Hepatocyte (in vitro differentiated cells): ENCODE data around the gene RUSF1. TPM values are rescaled to one million over a fixed set of nuclear protein-coding genes. Genes with fewer than 3 reads are reported as not detected.
"Not testable (repeated sequence)": the region's sequence is repeated elsewhere in the genome, so short reads cannot be mapped to it uniquely, and the experiment has no call there.

ENCODE experiments used
- DNase-seq: peaks from one replicate; pipeline ENCODE4 v3.0.0-alpha.2; 2016; ENCODE audit warnings: low spot score
- H2AFZ ChIP-seq: fragments of 200-600 bp; sonication (generic); 2 replicates; pipeline ENCODE4 v1.6.0; 2016; ENCODE audit warnings: antibody characterized with exemption, mild to moderate bottlenecking
- H3K27ac ChIP-seq: fragments of 200-600 bp; sonication (generic); 2 replicates; pipeline ENCODE4 v1.5.1; 2016; ENCODE audit warnings: mild to moderate bottlenecking
- H3K27me3 ChIP-seq: fragments of 200-600 bp; sonication (generic); 2 replicates; pipeline ENCODE4 v1.6.1; 2016
- H3K36me3 ChIP-seq: fragments of 200-600 bp; sonication (generic); replicated peaks from 2 replicates; pipeline ENCODE4 v1.5.1; 2016; ENCODE audit warnings: low read depth; ENCODE audit not compliant: insufficient read depth
- H3K4me1 ChIP-seq: fragments of 200-600 bp; sonication (generic); 2 replicates; pipeline ENCODE4 v1.5.1; 2016; ENCODE audit warnings: mild to moderate bottlenecking, moderate library complexity; ENCODE audit not compliant: insufficient read depth
- H3K4me2 ChIP-seq: fragments of 200-600 bp; sonication (generic); 2 replicates; pipeline ENCODE4 v1.6.0; 2016
- H3K4me3 ChIP-seq: fragments of 200-600 bp; sonication (generic); 2 replicates; pipeline ENCODE4 v1.5.1; 2016; ENCODE audit warnings: mild to moderate bottlenecking
- H3K79me2 ChIP-seq: fragments of 200-600 bp; sonication (generic); 2 replicates; pipeline ENCODE4 v1.6.0; 2017; ENCODE audit warnings: mild to moderate bottlenecking
- H3K9me2 ChIP-seq: fragments of 200-600 bp; sonication (generic); replicated peaks from 2 replicates; pipeline ENCODE4 v1.6.0; 2017; ENCODE audit warnings: mild to moderate bottlenecking; ENCODE audit not compliant: insufficient read depth
- H3K9me3 ChIP-seq: fragments of 200-600 bp; sonication (generic); 2 replicates; pipeline ENCODE4 v1.5.1; 2016; ENCODE audit warnings: low read depth, mild to moderate bottlenecking
- H4K20me1 ChIP-seq: fragments of 200-600 bp; sonication (generic); 2 replicates; pipeline ENCODE4 v1.6.0; 2016; ENCODE audit warnings: mild to moderate bottlenecking; ENCODE audit not compliant: insufficient read depth, poor library complexity, severe bottlenecking
- CTCF ChIP-seq: fragments of 200-600 bp; sonication (generic); IDR thresholded peaks from 2 replicates; pipeline ENCODE4 v1.5.1; 2016; ENCODE audit warnings: antibody characterized with exemption, mild to moderate bottlenecking; ENCODE audit not compliant: poor library complexity
- EZH2 ChIP-seq: fragments of 200-600 bp; sonication (generic); IDR thresholded peaks from 2 replicates; pipeline ENCODE4 v1.6.1; 2016; ENCODE audit warnings: antibody characterized with exemption, mild to moderate bottlenecking, borderline replicate concordance
- EZH2phosphoT487 ChIP-seq: fragments of 200-600 bp; sonication (generic); IDR thresholded peaks from one replicate; pipeline ENCODE4 v1.6.1; 2018; ENCODE audit warnings: antibody characterized with exemption, mild to moderate bottlenecking, low read depth, moderate library complexity; ENCODE audit not compliant: unreplicated experiment, severe bottlenecking
- WGBS: methylation state at CpG from one replicate; pipeline ENCODE4 v1.1.6; 2016; ENCODE audit warnings: low lambda C conversion rate; ENCODE audit errors: missing lambda C conversion rate; 5-methylcytosine and 5-hydroxymethylcytosine counted together
- polyA plus RNA-seq: library from polyadenylated mRNA; unstranded; fragments of >200 nt; fragmentation: Nextera tagmentation; extraction: Ambion mirVana; gene quantifications from 2 replicates; pipeline ENCODE4 v1.2.1, GENCODE V29; 2016
- total RNA-seq: library from RNA; depleted of rRNA; stranded (reverse); fragments of >200 nt; gene quantifications from 2 replicates; pipeline ENCODE4 v1.2.3, GENCODE V29; 2014

RUSF1 gene
- total and polyA plus RNA-seq, 2 experiments from 2014 or later, result 56.6 to 77.2 TPM

DNA sequence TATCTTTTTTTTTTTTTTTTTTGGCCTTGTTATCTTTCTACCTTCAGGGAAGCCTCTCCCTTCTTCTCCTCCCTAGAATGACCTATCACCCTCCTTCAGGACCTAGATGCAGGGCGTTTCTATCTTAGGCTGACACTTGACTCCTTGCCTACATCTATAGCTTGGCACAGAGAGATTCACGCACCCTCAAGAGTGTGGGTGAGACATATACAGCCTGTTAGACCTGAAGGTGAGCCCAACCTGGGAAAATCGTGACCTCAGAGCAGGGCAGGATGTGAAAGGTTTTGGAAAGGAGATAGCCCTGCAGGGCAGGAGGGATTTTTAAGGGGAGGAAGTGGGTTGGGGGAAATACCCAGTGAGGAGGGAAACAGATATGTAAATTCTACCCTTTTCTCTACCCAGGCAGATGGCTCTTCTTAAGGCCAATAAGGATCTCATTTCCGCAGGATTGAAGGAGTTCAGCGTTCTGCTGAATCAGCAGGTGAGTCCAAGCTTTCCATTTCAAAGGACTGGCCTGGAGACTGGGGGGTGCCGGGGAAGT is 19.6 kb upstream of the RUSF1 start, which contains the start of gene AHSP:
Gene AHSP, plus strand, starts transcription at position 167 of the 541 bp plus-strand sequence. Its CDS starts 240 bp downstream, at position 407.
- peak within 1 kb of the TSS; percentile 80 for H3K4me2 ChIP-seq
- H3K79me2 ChIP-seq, result no peaks in the 10 kb centered on the region
- TF ChIP-seq CTCF, result no peak
- no peak for TF ChIP-seq EZH2phosphoT487
- TF ChIP-seq EZH2, result no peak
- no peaks in the 10 kb centered on the region for H4K20me1 ChIP-seq
- peak within 1 kb of the TSS; percentile 60 for H2AFZ ChIP-seq
- 55% methylated on average over 6 of the region's 6 CpGs for WGBS
- peaks cover 41% of the 10 kb centered on the region for H3K27me3 ChIP-seq
- no peaks in the 10 kb centered on the region for H3K4me1 ChIP-seq
- H3K9me2 ChIP-seq, result no peaks in the 10 kb centered on the region
- DNase-seq, result no peak
- H3K4me3 ChIP-seq, result no peak within 1 kb of the TSS
- no peaks in the 10 kb centered on the region for H3K36me3 ChIP-seq
- H3K9me3 ChIP-seq, result no peaks in the 10 kb centered on the region
- H3K27ac ChIP-seq, result peak within 1 kb of the TSS; percentile 81

DNA sequence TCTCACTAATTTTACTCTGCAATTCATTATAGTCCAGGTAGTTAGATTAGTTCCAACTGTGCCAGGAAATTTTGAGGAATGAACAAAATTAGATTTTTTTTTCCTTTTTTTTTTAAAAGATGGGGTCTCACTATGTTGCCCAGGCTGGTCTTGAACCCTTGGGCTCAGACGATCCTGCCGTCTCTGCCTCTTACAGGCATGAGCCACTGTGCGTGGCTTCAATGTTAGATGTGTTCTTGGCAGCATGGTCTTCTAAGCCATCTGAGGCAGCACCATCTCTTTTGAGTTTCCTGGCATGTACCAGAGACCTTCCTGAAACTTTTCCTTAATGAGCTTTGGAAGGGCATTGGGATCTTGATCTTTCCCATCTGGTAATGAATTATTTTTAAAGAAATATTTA is 16.9 kb upstream of the RUSF1 start:
- no peaks in the 10 kb centered on the region for H3K9me3 ChIP-seq
- no peak overlapping the region for H2AFZ ChIP-seq
- no peak overlapping the region for H3K27ac ChIP-seq
- H3K4me2 ChIP-seq, result no peak overlapping the region
- no peak overlapping the region for H3K4me3 ChIP-seq
- no peaks in the 10 kb centered on the region for H3K36me3 ChIP-seq
- TF ChIP-seq CTCF, result no peak
- TF ChIP-seq EZH2, result no peak
- TF ChIP-seq EZH2phosphoT487, result no peak
- H3K27me3 ChIP-seq, result peaks cover 28% of the 10 kb centered on the region
- H3K79me2 ChIP-seq, result no peaks in the 10 kb centered on the region
- WGBS, result 93% methylated on average over 3 of the region's 3 CpGs
- no peak for DNase-seq
- H3K4me1 ChIP-seq, result no peaks in the 10 kb centered on the region
- H3K9me2 ChIP-seq, result no peaks in the 10 kb centered on the region
- H4K20me1 ChIP-seq, result no peaks in the 10 kb centered on the region

DNA sequence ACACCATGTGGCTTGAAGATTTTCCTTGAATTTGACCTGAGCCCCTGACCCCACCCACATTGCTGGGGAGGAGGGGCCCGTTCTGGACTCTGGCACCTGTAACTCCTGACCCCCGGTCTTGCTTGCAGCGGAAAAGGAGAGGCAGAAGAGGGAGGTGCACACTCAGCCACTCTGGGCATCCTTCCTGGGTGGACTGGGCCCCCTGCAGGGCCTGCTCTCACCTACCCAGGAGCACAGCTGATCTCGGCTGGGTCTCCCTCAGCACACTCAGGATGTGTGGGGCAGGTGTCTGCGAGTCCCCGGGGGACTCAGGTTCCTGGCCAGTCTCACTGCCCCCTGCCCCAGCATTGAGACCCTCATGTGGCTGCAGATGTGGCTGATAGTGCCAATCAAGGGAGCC is 15.6 kb upstream of the RUSF1 start:
- H2AFZ ChIP-seq, H3K4me1 ChIP-seq, H3K27ac ChIP-seq, H3K36me3 ChIP-seq, H3K79me2 ChIP-seq, H4K20me1 ChIP-seq, H3K9me2 ChIP-seq, H3K4me3 ChIP-seq, H3K4me2 ChIP-seq, DNase-seq, H3K9me3 ChIP-seq: not testable (repeated sequence)
- peaks cover 17% of the 10 kb centered on the region for H3K27me3 ChIP-seq
- 81% methylated on average over 5 of the region's 6 CpGs for WGBS

- no peaks in the 10 kb centered on the region for H3K79me2 ChIP-seq
- no peak for DNase-seq
- no peaks in the 10 kb centered on the region for H3K9me3 ChIP-seq
- H4K20me1 ChIP-seq, result no peaks in the 10 kb centered on the region
- H3K27ac ChIP-seq, result no peak overlapping the region
- no peak overlapping the region for H2AFZ ChIP-seq
- H3K4me2 ChIP-seq, result no peak overlapping the region
- TF ChIP-seq EZH2 (no peak), CTCF (no peak), EZH2phosphoT487 (no peak)
- no peaks in the 10 kb centered on the region for H3K36me3 ChIP-seq
- no peaks in the 10 kb centered on the region for H3K4me1 ChIP-seq
- no peaks in the 10 kb centered on the region for H3K9me2 ChIP-seq
- 83% methylated on average over 6 of the region's 6 CpGs for WGBS
- no peaks in the 10 kb centered on the region for H3K27me3 ChIP-seq
- no peak overlapping the region for H3K4me3 ChIP-seq
These were observed 13.9 kb upstream of the RUSF1 start for GRCh38 chr16:31522071-31522470.
